Activated CD4-positive, alpha-beta T cell treated with anti-CD3 and anti-CD28 coated beads, Interleukin-10, Interleukin-2, amounts not matched to agents 100 ng/mL and 50 ng/mL, durations not matched to agents 16 hours and 8 hours (primary cell): Measurements from ENCODE around the gene FIG4.
"Not testable (repeated sequence)": the region's sequence is repeated elsewhere in the genome, so short reads cannot be mapped to it uniquely, and the experiment has no call there.

Experiments used
- DNase-seq: peaks from one replicate; pipeline ENCODE4 v3.0.0-alpha.2; 2020

FIG4 gene

DNA sequence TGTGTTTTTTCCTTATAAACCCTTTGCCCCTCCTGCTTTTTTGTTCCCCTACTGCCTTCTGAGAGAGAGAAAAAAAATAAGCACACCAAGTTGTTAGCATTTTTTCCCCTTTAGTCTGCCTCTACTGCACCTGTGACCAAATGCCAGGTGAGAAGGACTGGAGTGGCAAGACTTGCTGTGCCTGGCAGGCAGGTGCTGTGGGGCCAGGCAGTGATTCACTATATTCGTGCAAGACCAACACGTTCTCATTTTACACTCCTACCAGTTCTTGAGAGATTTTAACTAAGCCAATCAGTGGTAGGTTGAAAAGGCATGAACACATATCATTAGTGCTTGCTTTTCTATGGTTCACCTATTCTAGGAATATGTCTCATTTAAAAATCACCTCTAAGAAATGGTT, 109.7 kb downstream of the FIG4 start:
- no peak for DNase-seq

DNA sequence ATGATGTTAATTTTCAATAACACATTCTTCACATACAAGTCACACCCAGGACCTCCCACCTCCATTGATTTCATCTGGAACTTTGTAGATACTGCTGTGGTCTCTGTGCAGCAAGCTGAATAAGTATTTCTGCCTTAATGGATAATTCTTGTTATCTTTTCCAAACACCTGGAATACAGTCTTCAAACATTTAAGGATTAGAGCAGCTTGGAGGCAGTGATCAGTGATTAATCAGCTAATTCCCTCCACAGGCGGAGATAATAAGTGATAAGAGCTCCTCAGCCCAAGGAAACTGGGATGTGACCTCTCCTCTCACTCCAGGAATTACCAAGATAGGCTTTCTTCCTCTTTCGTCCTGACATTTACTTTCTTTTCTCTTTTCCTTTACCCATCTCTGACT, 110.7 kb downstream of the FIG4 start:
- DNase-seq, result no peak

DNA sequence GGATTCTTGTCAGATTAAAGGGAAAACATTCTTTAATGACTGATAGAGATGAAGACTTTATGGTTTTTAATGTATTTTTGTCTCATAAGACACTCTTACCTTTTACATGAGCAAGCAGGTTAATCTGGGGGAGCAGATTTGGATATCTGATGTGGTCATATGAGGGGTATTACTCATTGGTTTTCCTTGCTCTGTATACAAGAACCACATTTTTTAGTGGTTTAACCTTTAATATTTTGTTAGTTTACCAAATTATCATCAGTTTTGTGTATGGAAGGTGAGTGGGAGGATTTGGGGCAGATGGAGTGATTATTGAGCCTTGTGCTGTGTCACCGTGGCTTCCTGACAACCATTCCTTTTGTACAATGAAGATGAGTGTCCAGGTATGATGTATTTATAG, 112.9 kb downstream of the FIG4 start:
- DNase-seq, result no peak

DNA sequence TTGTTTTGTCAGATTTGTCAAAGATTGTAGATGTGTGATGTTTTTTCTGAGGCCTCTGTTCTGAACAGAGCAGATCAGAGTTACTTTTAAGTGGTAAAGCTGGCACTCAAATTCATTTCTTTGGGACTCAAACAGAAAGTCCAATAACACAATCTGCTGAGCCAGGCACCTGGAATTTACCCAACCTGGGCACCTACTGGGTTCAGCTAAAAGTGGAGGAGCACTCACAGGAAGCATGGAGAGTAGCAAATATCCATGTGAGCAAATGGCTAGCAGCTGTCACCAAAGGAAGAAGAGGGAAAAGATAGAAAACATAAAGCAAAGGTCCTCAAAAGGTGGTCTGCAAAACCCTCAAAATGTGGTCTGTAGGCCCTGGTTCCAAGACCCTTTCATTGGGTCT, 116.8 kb downstream of the FIG4 start:
- no peak for DNase-seq

DNA sequence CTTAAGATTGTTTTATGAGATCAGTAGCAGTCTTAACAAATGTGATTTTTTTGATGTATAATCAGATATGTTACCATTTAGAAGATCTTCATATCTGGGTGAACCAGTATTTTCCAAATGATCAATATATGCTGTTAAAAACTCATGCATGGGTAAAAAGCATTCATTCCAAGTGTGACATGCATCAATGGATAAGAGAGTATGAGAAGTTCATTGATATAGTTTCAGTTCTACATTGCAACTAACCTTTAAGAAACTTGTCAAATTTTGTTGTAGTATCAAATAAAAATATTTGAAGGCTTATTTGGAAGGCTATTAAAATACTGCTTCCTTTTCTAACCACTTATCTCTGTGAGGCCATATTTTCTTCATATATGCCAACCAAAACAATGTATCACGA, 117.7 kb downstream of the FIG4 start:
- no peak for DNase-seq

DNA sequence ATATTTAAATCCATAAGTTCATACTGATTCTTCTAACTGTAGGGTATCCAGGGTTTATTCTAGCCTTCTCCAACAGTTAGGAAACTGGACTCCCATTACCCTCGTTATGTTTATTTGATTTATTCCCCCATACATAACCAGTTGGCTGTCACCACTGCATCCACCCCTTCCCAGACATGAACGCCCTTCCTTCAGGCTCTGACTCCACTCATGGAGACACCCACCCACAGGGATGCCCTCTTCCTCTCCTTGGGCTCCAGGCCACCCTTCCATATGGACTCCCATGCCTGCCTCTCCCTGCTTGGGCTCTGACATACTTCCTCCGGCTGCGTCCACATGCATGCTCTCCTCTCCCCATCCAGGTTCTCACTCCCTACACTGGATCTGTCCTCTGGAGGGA, 124.0 kb downstream of the FIG4 start:
- no peak for DNase-seq

DNA sequence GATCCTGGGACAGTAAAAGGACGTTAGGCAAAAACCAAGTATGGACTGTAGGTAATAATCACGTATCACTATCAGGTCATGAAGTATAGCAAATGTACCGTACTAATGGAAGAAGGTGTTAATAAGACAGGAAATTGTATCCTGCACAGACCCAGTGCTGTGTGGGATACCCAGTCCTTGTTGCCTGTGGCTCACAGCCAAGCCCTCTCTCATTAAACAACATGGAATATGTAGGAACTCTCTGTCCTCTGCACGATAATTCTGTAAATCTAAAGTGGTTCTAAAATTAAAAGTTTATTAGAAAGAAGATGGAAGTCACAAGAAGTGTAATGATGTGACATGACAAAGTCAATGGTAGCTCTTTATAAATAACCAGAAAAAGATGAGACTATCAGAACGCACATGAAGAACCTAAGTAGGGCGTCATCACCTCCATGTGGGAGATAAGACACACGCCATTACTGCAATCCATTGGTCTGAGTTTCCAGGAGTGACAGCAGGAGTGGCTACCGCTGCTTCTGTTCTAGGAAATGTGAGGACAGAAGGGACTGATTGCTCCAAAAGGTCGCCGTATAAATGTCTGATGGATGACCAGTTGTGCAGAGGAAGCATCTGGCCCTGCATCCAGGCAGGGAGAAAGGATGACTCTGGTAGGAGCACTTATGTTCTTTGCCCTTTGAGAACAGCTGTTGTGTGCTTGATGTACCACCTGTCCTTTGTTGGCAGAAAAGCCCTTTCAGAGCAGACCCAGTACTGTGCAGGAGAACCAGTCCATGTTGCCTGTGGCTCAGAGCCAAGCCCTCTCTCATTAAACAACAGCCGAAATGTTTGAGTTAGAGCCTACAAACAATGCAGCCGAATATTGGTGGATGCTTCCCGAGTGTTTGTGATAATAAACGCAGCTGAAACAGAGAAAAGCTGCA, 125.6 kb downstream of the FIG4 start:
- no peak for DNase-seq

DNA sequence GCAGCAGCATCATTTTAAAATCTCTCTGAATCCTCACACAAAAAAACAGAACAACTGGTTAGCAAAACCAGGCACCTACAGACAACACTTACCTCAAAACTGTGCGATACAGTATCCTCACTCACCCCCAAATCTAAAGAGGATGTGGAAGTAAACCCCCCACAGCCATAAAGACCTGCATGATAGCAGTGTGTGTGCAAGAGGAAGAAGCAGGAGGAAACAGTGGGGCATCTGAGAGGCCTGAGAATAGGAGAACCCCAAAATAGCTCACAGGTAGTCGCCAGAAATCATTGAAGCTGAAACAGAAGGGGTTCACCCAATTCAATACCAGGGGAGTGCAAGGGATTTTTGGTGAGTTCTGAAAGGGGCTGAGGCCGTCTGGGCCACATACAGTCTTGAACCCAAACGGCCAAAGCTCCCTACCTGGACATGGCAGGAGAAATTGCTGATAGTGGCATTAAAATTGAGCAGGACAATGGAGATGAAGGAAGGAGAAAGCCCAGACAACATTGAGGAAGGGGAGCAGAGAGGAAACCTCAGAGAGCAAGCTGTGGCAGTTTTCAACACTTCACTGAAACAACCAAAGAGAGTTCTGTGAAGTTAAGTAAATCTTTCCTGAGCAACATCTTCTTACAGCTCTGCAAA, 129.7 kb downstream of the FIG4 start:
- DNase-seq, result no peak

DNA sequence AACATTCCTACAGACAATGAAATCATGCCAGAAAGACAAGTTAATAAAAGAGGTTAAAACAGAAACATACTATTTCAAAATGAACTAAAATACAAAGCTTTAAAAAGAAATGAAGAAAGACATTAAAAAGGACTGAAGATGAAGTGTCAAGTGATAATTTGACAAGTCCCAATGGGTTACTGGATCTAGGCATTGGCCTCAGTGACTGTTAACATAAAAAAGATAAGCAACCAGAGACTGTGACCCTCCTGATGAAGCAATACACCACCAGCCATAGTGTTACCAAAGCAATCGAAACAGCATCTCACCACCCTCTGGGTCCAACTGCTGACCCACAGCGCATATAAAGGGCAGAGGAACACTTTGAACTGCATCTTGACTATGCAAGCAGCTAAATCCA, 130.3 kb downstream of the FIG4 start:
- no peak for DNase-seq

DNA sequence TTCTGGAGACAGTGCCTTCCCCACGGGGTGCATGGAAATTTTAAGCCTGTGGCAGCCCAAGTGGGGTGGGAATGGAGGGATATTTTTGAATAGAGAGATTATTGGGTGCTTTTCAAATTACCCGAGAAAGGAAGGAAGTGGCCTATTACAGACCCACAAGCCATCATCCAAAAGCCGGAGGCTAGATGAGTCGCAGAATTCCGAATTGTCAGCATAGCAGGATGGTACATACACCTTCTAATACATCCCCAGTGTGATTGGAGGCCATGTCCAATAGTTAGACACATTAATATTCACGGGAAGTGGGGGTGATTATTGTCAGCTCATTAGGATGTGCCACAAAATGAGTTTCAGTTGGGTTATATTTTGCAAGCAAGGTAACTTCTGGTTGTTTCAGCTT, 133.0 kb downstream of the FIG4 start:
- DNase-seq, result no peak

DNA sequence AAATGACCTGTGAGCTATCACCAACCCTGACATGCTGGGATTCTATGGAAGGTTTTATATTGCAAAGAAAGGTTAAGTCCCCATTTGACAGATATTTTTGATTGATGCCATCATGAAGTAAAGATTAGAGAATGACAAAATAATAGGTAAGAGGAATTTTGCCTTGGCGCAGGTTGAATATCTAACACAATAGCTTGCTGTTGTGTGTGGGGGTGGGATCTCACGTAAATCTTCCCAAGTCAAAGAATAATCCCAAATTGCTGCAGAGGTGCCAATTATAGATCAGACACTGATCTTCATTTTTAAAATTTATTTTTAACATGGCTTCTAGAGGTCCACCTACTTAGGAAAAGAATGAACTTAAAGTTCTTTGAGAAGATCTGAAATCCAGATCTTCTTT, 135.5 kb downstream of the FIG4 start:
- no peak for DNase-seq

DNA sequence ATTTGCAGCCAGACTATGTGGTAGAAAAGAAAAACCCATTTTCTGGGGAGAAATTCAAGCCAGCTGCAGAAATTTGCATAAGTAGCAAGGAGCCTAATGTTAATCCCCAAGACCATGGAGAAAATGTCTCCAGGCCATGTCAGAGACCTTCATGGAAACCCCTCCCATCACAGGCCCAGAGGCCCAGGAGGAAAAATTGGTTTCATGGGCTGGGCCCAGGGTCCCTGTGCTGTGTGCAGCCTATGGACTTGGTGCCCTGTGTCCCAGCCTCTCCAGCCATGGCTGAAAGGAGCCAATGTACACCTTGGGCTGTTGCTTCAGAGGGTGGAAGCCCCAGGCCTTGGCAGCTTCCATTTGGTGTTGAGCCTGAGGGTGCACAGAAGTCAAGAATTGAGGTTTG, 140.3 kb downstream of the FIG4 start:
- DNase-seq, result not testable (repeated sequence)

DNA sequence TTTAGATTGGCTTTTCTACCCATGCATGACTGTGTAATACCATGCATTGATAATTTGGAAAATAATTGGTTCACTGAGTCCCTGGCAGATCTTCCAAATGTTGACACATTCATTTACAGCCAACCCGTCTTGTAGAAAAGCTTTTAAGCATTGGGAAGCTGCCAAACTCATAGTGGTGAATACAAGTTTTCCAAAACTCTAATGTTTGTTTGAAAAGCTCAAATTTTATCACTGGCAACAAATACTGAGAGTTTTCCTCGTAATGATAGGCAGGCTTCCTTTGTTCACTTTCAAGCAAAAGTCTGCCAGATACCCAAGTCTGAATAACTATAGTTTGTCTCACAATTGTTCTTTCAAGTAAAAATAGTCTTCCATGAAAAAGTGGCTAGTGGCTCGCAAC, 143.0 kb downstream of the FIG4 start:
- DNase-seq, result no peak

DNA sequence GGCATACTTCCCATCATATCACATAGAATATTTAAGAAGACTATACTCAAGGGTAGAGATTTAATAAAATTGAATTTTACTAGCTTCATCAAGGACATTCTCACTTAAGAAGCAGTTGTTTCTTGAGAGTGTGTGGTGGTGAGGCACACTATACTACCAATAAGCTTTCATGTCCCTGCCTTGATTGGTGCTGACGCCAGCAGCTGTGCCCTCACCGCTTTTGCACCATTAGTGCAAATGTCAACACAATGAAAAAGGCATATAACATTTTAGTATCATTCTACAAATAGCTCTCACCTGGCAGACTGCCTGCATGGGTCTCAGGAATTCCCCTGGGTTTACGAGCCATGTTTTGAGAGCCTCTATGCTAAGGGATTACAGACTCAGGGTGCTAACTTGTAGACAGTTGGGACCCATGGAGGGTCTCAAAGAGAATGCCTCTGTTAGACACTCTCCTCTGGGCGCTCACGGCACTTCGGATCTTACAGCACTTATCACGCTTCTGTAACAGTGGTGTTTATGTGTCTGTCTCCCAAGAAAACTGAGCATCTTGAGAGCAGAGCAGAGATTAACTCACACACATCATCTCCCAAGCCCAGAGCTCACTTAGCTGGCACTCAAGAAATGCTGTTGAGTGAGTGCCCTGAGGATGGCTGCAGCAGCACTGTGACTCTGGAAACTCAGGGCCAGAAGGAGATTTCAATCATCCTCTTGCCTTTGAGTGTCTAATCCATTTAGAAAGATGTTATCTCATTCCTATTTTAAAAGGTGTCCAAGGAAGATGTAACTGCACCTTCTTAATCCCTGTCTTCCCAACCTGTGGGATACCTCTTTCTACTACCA, 143.7 kb downstream of the FIG4 start:
- no peak for DNase-seq

DNA sequence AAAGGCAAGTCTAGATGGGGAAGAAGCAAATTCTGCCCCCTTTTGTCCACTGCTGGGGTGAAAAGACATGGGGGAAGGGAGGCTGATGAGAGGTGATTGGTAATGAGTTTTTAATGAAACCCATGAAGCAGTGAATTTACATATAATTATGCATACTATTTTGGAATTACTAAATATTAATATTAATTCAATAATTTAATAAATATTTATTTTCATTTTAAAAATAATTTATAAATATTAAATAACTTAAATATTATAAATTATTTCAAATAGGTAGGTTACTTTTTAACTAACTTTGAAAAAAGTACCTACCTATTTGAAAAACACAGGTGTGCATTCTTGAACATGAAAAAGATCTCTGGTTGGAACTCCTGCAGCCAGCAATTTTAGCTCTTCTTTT, 148.9 kb downstream of the FIG4 start:
- no peak for DNase-seq

DNA sequence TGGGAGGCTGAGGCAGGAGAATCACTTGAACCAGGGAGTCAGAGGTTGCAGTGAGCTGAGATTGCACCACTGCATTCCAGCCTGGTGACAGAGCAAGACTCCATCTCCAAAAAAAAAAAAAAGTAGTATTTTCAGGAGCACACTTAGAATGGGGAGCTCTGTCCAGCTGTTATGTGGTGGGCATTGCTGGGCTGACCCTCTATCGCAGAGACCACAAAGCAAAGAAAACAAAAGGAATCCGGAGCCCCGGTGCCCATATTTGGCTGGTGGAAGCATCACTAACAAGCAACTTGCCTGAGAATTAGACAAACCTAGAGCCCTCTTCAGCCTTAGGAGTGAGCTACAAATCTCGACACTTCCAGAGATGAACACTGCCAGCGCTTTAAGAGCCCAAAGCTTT, 149.7 kb downstream of the FIG4 start:
- DNase-seq, result no peak

DNA sequence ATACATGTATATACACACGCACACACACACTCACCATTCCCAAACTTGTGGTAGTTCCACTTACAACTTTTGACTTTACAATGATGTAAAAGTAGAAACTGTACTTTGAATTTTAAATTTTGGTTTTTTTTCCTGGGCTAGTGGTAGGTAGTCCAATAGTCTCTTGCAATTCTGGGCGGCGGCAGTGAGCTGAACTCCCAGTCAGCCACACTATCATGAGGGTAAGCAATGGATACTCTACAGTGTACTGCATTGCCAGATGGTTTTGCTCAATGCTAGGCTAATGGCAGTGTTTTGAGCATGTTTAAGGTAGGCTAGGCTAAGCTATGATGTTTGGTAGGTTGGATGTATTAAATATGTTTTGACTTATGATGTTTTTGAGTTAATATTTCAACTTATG, 150.8 kb downstream of the FIG4 start:
- no peak for DNase-seq

DNA sequence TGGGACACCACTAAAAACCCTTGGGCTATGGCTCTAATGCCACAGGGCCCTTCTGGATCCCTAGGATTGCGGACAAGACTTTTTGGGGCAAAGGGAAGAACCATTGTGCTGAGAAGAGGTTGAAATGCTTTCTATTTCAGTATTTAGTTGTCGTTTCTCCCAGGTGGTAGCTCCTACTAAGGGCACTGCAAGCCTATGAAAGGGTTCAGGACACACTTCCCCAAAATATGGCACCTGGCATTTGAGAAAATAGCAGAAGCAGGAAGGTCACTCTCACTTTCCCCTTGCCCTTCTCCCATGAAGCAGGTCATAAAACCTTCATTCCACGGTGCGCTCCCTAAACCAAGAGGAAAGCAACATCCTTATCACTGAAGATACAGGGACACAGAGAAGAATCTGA, 161.6 kb downstream of the FIG4 start:
- no peak for DNase-seq

DNA sequence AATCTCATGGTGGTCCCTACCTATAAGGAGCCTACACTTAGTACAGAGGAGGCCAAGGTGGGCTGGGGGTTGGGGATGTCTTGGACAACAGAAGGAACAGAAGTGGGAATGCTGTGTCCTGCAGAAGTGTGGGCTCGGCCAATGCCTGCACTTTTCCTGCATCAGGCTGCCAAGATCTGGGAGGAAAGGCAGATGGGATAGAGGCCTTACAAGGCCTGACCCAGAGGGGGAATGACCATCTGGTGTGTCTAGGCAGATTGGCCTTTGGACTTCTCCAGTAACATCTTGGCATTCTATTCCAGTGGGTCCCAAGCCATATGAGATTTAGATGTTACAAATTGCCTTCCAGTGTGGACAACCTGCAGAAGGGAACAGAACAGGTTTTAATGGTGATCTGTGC, 162.3 kb downstream of the FIG4 start:
- DNase-seq, result no peak

DNA sequence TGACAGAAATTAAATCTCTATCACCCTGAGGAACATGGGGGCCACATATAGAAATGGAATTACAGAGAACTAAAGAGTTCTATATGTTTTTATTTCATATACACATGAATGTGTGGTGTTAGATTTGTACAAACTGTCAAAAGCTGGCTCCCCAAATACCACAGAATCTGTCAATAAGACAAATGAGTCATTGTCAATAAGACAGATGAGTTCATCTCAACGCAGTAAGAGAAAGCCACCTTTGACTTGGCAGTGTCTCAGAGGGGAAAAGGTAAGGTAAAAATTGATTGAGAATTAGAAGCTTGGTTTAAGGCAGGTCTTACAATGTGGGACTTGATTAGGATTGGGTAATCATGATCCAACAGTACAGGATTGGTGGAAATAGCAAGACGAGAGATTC, 162.9 kb downstream of the FIG4 start:
- DNase-seq, result no peak

DNA sequence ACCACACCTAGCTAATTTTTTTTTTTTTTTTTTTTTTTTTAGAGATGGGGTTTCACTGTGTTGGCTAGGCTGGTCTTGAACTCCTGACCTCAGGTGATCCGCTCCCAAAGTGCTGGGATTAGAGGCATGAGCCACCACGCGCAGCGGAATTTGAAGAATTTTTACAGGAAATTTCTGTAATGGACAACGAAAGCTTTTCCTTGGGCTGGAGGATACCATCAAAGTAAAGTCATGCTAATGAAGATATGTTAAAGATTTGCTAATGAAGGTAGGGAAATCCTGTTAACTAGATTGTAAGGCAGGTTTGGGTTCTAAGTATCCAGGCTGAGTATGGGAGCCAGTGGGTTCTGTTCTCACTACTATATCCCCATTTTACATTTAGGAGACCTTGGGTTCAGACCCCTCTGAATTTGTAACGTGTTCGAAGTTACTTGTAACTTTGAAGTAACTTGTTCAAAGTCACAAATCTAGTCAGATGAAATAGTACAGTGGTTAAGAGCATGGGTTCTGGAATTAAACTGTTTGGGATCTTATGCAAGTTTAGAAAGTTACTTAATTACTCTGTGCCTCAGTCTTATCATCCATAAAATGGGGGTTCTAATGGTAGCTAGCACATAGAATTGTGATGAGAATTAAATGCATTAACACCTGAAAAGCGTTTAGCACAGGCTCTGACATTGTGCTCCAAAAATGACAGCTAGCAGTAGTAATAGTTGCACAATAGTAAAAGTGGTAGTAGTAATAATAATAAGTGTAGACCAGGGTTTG, 163.6 kb downstream of the FIG4 start:
- DNase-seq, result no peak

DNA sequence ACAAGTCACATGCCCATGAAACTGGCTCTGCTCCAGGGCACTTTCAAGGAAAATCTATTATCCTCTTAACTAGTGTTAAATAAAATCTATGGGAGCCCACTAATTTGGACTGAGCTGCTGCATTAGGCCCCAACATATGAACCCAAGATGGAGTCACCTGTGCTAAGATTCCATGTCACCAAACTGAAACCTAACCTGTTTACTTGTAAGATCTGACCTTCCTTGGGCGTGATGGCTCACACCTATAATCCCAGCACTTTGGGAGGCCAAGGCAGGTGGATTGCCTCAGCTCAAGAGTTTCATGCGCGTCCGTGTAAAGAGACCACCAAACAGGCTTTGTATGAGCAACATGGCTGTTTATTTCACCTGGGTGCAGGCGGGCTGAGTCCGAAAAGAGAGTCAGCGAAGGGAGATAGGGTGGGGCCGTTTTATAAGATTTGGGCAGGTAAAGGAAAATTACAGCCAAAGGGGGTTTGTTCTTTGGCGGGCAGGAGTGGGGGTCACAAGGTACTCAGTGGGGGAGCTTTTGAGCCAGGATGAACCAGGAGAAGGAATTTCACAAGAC, 164.5 kb downstream of the FIG4 start:
- not testable (repeated sequence) for DNase-seq

DNA sequence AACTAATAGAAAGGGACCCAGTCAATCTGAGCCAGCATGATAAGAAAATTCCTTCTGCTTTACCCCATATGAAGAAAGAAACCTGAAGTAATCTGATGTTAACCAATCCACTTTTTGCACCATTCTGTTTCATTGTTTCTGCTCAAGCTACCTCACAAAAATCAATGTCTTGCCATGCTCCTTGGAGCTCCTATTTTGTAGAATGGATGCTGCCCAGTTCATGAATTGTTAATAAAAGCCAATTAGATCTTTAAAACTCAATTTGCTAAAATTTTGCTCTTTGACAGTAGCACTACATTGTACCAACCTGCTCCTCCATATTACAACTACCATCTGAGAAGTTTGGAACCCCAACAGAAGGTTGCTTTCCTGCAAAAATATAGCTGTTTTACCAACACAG, 170.8 kb downstream of the FIG4 start:
- DNase-seq, result no peak
